Activated naive CD4-positive, alpha-beta T cell treated with anti-CD3 and anti-CD28 coated beads for 36 hours (primary cell): ENCODE results near the gene GART. TPM values are rescaled to one million over a fixed set of nuclear protein-coding genes. Genes with fewer than 3 reads are reported as not detected.

Source experiments
- total RNA-seq, 2 experiments: library from RNA; stranded (reverse); gene quantifications; one replicate each; pipeline ENCODE4 v1.2.3, GENCODE V29; 2021

The GART gene
- total RNA-seq, 2 experiments from 2014 or later: 234 to 237 TPM

Other genes with a start within 250 kb of the GART start
- gene IFNAR1, start 217.1 kb downstream of the GART start, total RNA-seq: 10 to 100 TPM; 20.6 to 24.3 TPM
- gene IFNGR2, start 138.7 kb downstream of the GART start, total RNA-seq: 10 to 100 TPM; 16.3 to 17.5 TPM
- 10 to 100 TPM; 17.8 to 18.2 TPM for gene TMEM50B, start 62.1 kb downstream of the GART start, total RNA-seq
- under 1 TPM; 0.17 TPM for gene DNAJC28, start 50.4 kb downstream of the GART start, total RNA-seq
- gene SON, start 921 bp upstream of the GART start, total RNA-seq: 100 to 1,000 TPM; 269 to 273 TPM
- gene DONSON, start 46.6 kb upstream of the GART start, total RNA-seq: 10 to 100 TPM; 35.6 to 42.4 TPM
- gene CRYZL1, start 99.6 kb upstream of the GART start, total RNA-seq: 10 to 100 TPM; 30.3 to 32.7 TPM
- 1 to 10 TPM; 2.2 to 2.6 TPM for gene ITSN1, start 100.4 kb upstream of the GART start, total RNA-seq